Testis (tissue), 2 donors: ENCODE results near the gene JAML.

Experiments used
- CTCF ChIP-seq, 3 experiments: fragments of 450-650 bp in 2 of 3; fragments of 200-600 bp in 1 of 3; sonication (generic) in 1 of 3; IDR thresholded peaks; one replicate each; pipeline ENCODE4 v1.5.1; 2016 to 2019; ENCODE audit warnings: antibody characterized with exemption in 3 of 3, mild to moderate bottlenecking in 2 of 3, moderate library complexity in 1 of 3
- POLR2A ChIP-seq: fragments of 450-650 bp; IDR thresholded peaks from one replicate; pipeline ENCODE4 v1.6.1; 2017; ENCODE audit warnings: antibody characterized with exemption, mild to moderate bottlenecking, moderate library complexity

GRCh38 chr11:118232659-118233058, 7.8 kb upstream of the JAML start:
- TF ChIP-seq CTCF (IDR thresholded peaks at IDR 0.05) (no peak), POLR2A (no peak)
